A673 (cell line): ENCODE data around the gene RPS2. TPM values are rescaled to one million over a fixed set of nuclear protein-coding genes. Genes with fewer than 3 reads are reported as not detected.

ENCODE experiments used
- BruUV-seq: library from RNA; stranded (reverse); fragments of 400-500 nt; replicated peaks from 2 replicates; lab custom pipeline; 2021; lab: Mats Ljungman, UMichigan
- CTCF ChIA-PET: fragments of 300-600 bp; sonication (Branson Sonifier 250); formaldehyde crosslinking; loops from one replicate; lab custom pipeline; 2022; ENCODE audit warnings: antibody characterized with exemption; lab: Charles Lee
- POLR2A ChIA-PET: fragments of 300-600 bp; sonication (Branson Sonifier 250); formaldehyde crosslinking; loops from one replicate; lab custom pipeline; 2022; ENCODE audit warnings: antibody characterized with exemption; ENCODE audit not compliant: low non-redundant PET; lab: Charles Lee
- DNase-seq: peaks from one replicate; pipeline ENCODE4 v3.0.0-alpha.2; 2015; ENCODE audit warnings: low spot score
- H3K27ac ChIP-seq: fragments of 200-600 bp; sonication (generic); 2 replicates; pipeline ENCODE4 v1.5.1; 2016; ENCODE audit warnings: mixed run types, low read depth, mild to moderate bottlenecking, mixed read lengths, antibody characterized with exemption, low read length; ENCODE audit not compliant: poor library complexity, severe bottlenecking
- H3K27me3 ChIP-seq: fragments of 200-600 bp; sonication (generic); replicated peaks from 2 replicates; pipeline ENCODE4 v1.6.1; 2017; ENCODE audit warnings: mixed run types, low read depth, mild to moderate bottlenecking, mixed read lengths, antibody characterized with exemption, low read length; ENCODE audit not compliant: insufficient read depth, poor library complexity
- H3K36me3 ChIP-seq: fragments of 200-600 bp; sonication (generic); 2 replicates; pipeline ENCODE4 v1.6.1; 2016; ENCODE audit warnings: mixed run types, mild to moderate bottlenecking, mixed read lengths, antibody characterized with exemption, low read length; ENCODE audit not compliant: insufficient read depth, poor library complexity, severe bottlenecking
- H3K4me1 ChIP-seq: fragments of 200-600 bp; sonication (generic); 2 replicates; pipeline ENCODE4 v1.6.1; 2017; ENCODE audit warnings: mixed run types, mild to moderate bottlenecking, mixed read lengths, antibody characterized with exemption, low read length; ENCODE audit not compliant: insufficient read depth, poor library complexity, severe bottlenecking
- H3K4me3 ChIP-seq: fragments of 200-600 bp; sonication (generic); 2 replicates; pipeline ENCODE4 v1.5.1; 2016; ENCODE audit warnings: low read depth, mixed run types, mild to moderate bottlenecking, mixed read lengths, low read length; ENCODE audit not compliant: poor library complexity, severe bottlenecking
- H3K9me3 ChIP-seq: fragments of 200-600 bp; sonication (generic); 2 replicates; pipeline ENCODE4 v1.6.1; 2016; ENCODE audit warnings: mixed run types, low read depth, mild to moderate bottlenecking, mixed read lengths, antibody characterized with exemption, low read length; ENCODE audit not compliant: poor library complexity, severe bottlenecking
- CTCF ChIP-seq: fragments of 300-800, 200-600 bp; sonication (generic); conservative IDR thresholded peaks from 2 replicates; pipeline ENCODE4 v1.5.1; 2017; ENCODE audit warnings: low read depth, mild to moderate bottlenecking, antibody characterized with exemption, low read length, moderate library complexity, mixed read lengths
- EZH2 ChIP-seq: fragments of 200-600 bp; sonication (generic); IDR thresholded peaks from 2 replicates; pipeline ENCODE4 v1.6.1; 2017; ENCODE audit warnings: borderline replicate concordance, low read depth, mild to moderate bottlenecking, mixed read lengths, antibody characterized with exemption, low read length; ENCODE audit not compliant: poor library complexity, severe bottlenecking
- intact Hi-C: fragments of 100-400 bp; cut with micrococcal nuclease; formaldehyde crosslinking; loops from one replicate; pipeline ENCODE4 v1.10.0; 2022; ENCODE audit not compliant: unreplicated experiment
- total RNA-seq: library from RNA; stranded (reverse); gene quantifications from 2 replicates; pipeline ENCODE4 v1.2.3, GENCODE V29; 2021

The RPS2 gene
- total RNA-seq, 1 experiment from 2014 or later, result 3,326 TPM

- no peak for DNase-seq
- ChIA-PET POLR2A (no interaction called here), CTCF (no interaction called here)
- Histone ChIP-seq H3K9me3 (no peaks in the 10 kb centered on the region), H3K36me3 (no peaks in the 10 kb centered on the region), H3K27ac (no peak overlapping the region), H3K4me1 (peaks cover 14% of the 10 kb centered on the region), H3K4me3 (no peak overlapping the region), H3K27me3 (peaks cover 25% of the 10 kb centered on the region)
- intact Hi-C loops, result no loop called here
- no TSS peak for BruUV-seq
- TF ChIP-seq EZH2, result no peak
- TF ChIP-seq CTCF, result no peak
These were observed 40.5 kb downstream of the RPS2 start for GRCh38 chr16:1924095-1924494.

- Histone ChIP-seq H3K4me3 (no peak overlapping the region), H3K36me3 (no peaks in the 10 kb centered on the region), H3K4me1 (peaks cover 12% of the 10 kb centered on the region), H3K27ac (no peak overlapping the region), H3K9me3 (no peaks in the 10 kb centered on the region), H3K27me3 (peaks cover 31% of the 10 kb centered on the region)
- DNase-seq, result peak; percentile 85
- intact Hi-C loops, result no loop called here
- TF ChIP-seq CTCF (peak; percentile 56), EZH2 (no peak)
- no TSS peak for BruUV-seq
- ChIA-PET CTCF (no interaction called here), POLR2A (no interaction called here)
These were observed 41.2 kb downstream of the RPS2 start for GRCh38 chr16:1923299-1924034.

GRCh38 chr16:1922357-1922756 is 42.3 kb downstream of the RPS2 start:
- ChIA-PET CTCF (no interaction called here), POLR2A (no interaction called here)
- peaks cover 12% of the 10 kb centered on the region for H3K4me1 ChIP-seq
- intact Hi-C loops, result no loop called here
- no peak overlapping the region for H3K27ac ChIP-seq
- H3K4me3 ChIP-seq, result no peak overlapping the region
- TF ChIP-seq CTCF (no peak), EZH2 (no peak)
- H3K27me3 ChIP-seq, result peaks cover 38% of the 10 kb centered on the region
- H3K36me3 ChIP-seq, result no peaks in the 10 kb centered on the region
- H3K9me3 ChIP-seq, result no peaks in the 10 kb centered on the region
- no TSS peak for BruUV-seq
- no peak for DNase-seq
